IPS DF 4.7 (cell line): ENCODE measurements around the gene STK17A.
"Not testable (repeated sequence)": the region's sequence is repeated elsewhere in the genome, so short reads cannot be mapped to it uniquely, and the experiment has no call there.

Experiments
- DNase-seq: peaks from one replicate; pipeline ENCODE4 v3.0.0-alpha.2; 2013; ENCODE audit warnings: low spot score; ENCODE audit errors: extremely low read depth

STK17A gene

GRCh38 chr7:43596426-43596825, 13.5 kb downstream of the STK17A start:
- DNase-seq = not testable (repeated sequence)

- no peak for DNase-seq
Measured at GRCh38 chr7:43600056-43600455, 17.1 kb downstream of the STK17A start.

GRCh38 chr7:43602256-43602655, 19.3 kb downstream of the STK17A start:
- DNase-seq = no peak

- no peak for DNase-seq
Measured at GRCh38 chr7:43604251-43604650, 21.3 kb downstream of the STK17A start.

- DNase-seq = no peak
Measured at GRCh38 chr7:43609097-43609496, 26.2 kb downstream of the STK17A start.

GRCh38 chr7:43612128-43612527, 29.2 kb downstream of the STK17A start:
- DNase-seq = no peak

GRCh38 chr7:43612599-43613589, 30.0 kb downstream of the STK17A start:
- no peak for DNase-seq

- no peak for DNase-seq
Measured at GRCh38 chr7:43615558-43616145, 32.7 kb downstream of the STK17A start.

GRCh38 chr7:43616977-43617376, 34.1 kb downstream of the STK17A start:
- no peak for DNase-seq

GRCh38 chr7:43618073-43618472, 35.2 kb downstream of the STK17A start:
- no peak for DNase-seq

GRCh38 chr7:43619213-43620012, 36.5 kb downstream of the STK17A start:
- no peak for DNase-seq

- no peak for DNase-seq
Measured at GRCh38 chr7:43621729-43622448, 39.0 kb downstream of the STK17A start.

- no peak for DNase-seq
Measured at GRCh38 chr7:43624156-43624555, 41.2 kb downstream of the STK17A start.

- DNase-seq = no peak
Measured at GRCh38 chr7:43625453-43625852, 42.5 kb downstream of the STK17A start.

- no peak for DNase-seq
Measured at GRCh38 chr7:43625980-43626379, 43.1 kb downstream of the STK17A start.

GRCh38 chr7:43626695-43627094, 43.8 kb downstream of the STK17A start:
- no peak for DNase-seq

GRCh38 chr7:43627798-43628197, 44.9 kb downstream of the STK17A start:
- not testable (repeated sequence) for DNase-seq

- DNase-seq = no peak
Measured at GRCh38 chr7:43628431-43628830, 45.5 kb downstream of the STK17A start.

- no peak for DNase-seq
Measured at GRCh38 chr7:43629857-43630256, 46.9 kb downstream of the STK17A start.

GRCh38 chr7:43630482-43630881, 47.6 kb downstream of the STK17A start:
- DNase-seq = no peak

- DNase-seq = no peak
Measured at GRCh38 chr7:43631559-43631958, 48.7 kb downstream of the STK17A start.
